NCI-H146 treated with DMSO at 0.1 percent for 48 hours (cell line): ENCODE data around the gene RYR3.

Experiments used
- DNase-seq: peaks from one replicate; lab custom pipeline; 2025; ENCODE audit not compliant: unreplicated experiment; lab: John Stamatoyannopoulos, UW

Gene RYR3

GRCh38 chr15:33317896-33318295, 7.1 kb downstream of the RYR3 start:
- no peak for DNase-seq

GRCh38 chr15:33320017-33320416, 9.2 kb downstream of the RYR3 start:
- DNase-seq: no peak

- DNase-seq: no peak
Observed at GRCh38 chr15:33322091-33322490, 11.3 kb downstream of the RYR3 start.

- DNase-seq: no peak
Observed at GRCh38 chr15:33324609-33325008, 13.8 kb downstream of the RYR3 start.

GRCh38 chr15:33326908-33327307, 16.1 kb downstream of the RYR3 start:
- no peak for DNase-seq

GRCh38 chr15:33328106-33328505, 17.3 kb downstream of the RYR3 start:
- no peak for DNase-seq

GRCh38 chr15:33329457-33329856, 18.7 kb downstream of the RYR3 start:
- DNase-seq: no peak

GRCh38 chr15:33330931-33331330, 20.2 kb downstream of the RYR3 start:
- DNase-seq: peak; percentile 72

- no peak for DNase-seq
Observed at GRCh38 chr15:33341953-33342352, 31.2 kb downstream of the RYR3 start.

GRCh38 chr15:33343275-33343674, 32.5 kb downstream of the RYR3 start:
- DNase-seq: no peak

GRCh38 chr15:33344111-33344510, 33.3 kb downstream of the RYR3 start:
- DNase-seq: no peak

- no peak for DNase-seq
Observed at GRCh38 chr15:33344530-33344929, 33.8 kb downstream of the RYR3 start.

GRCh38 chr15:33354411-33354810, 43.6 kb downstream of the RYR3 start:
- no peak for DNase-seq

GRCh38 chr15:33357845-33358244, 47.1 kb downstream of the RYR3 start:
- DNase-seq: no peak

- no peak for DNase-seq
Observed at GRCh38 chr15:33358306-33358705, 47.5 kb downstream of the RYR3 start.

GRCh38 chr15:33360886-33361285, 50.1 kb downstream of the RYR3 start:
- no peak for DNase-seq

- no peak for DNase-seq
Observed at GRCh38 chr15:33369941-33370622, 59.3 kb downstream of the RYR3 start.

- DNase-seq: no peak
Observed at GRCh38 chr15:33370623-33371020, 59.9 kb downstream of the RYR3 start.

- no peak for DNase-seq
Observed at GRCh38 chr15:33371159-33371558, 60.4 kb downstream of the RYR3 start.

GRCh38 chr15:33374226-33374914, 63.6 kb downstream of the RYR3 start:
- no peak for DNase-seq

GRCh38 chr15:33375236-33375635, 64.5 kb downstream of the RYR3 start:
- DNase-seq: no peak

- DNase-seq: no peak
Observed at GRCh38 chr15:33377204-33377603, 66.4 kb downstream of the RYR3 start.
